H1 (cell line): ENCODE measurements around the gene RWDD1. TPM values are rescaled to one million over a fixed set of nuclear protein-coding genes. Genes with fewer than 3 reads are reported as not detected.

Experiments
- CTCF ChIA-PET: fragments of 300-600 bp; sonication (Branson Sonifier 250); formaldehyde crosslinking; loops from one replicate; lab custom pipeline; 2021; ENCODE audit not compliant: partially characterized antibody; lab: Charles Lee
- POLR2A ChIA-PET: fragments of 300-600 bp; sonication (Branson Sonifier 250); formaldehyde crosslinking; loops from one replicate; lab custom pipeline; 2021; ENCODE audit warnings: inconsistent platforms; ENCODE audit not compliant: partially characterized antibody; lab: Charles Lee
- DNase-seq, 2 experiments: peaks; one replicate each; pipeline versions ENCODE4 v3.0.0 to v3.0.0-alpha.2; 2010 to 2022; ENCODE audit warnings: low spot score in 2 of 2, low read depth in 1 of 2, mixed read lengths in 1 of 2
- FAIRE-seq: peaks from 2 replicates; lab custom pipeline; 2011; peaks lifted over from hg19 to GRCh38; lab: Jason Lieb, UNC
- H2AFZ ChIP-seq: 2 replicates; pipeline ENCODE4 v1.8.1; 2012; ENCODE audit warnings: low read length, inconsistent platforms
- H2AK5ac ChIP-seq: 2 replicates; pipeline ENCODE4 v1.6.1; 2013; ENCODE audit warnings: low read depth, low read length
- H2BK120ac ChIP-seq: replicated peaks from 2 replicates; pipeline ENCODE3; 2013; ENCODE audit warnings: low read depth, low read length, inconsistent platforms
- H2BK12ac ChIP-seq: 2 replicates; pipeline ENCODE4 v1.6.1; 2013; ENCODE audit warnings: low read depth, low read length
- H2BK15ac ChIP-seq: 2 replicates; pipeline ENCODE4 v1.6.1; 2013; ENCODE audit warnings: low read length
- H2BK20ac ChIP-seq: 2 replicates; pipeline ENCODE4 v1.6.1; 2013; ENCODE audit warnings: low read length
- H2BK5ac ChIP-seq: 2 replicates; pipeline ENCODE4 v1.6.1; 2013; ENCODE audit warnings: low read depth, low read length
- H3K14ac ChIP-seq: 2 replicates; pipeline ENCODE4 v1.6.1; 2013; ENCODE audit warnings: inconsistent platforms; ENCODE audit not compliant: insufficient read length
- H3K18ac ChIP-seq: 2 replicates; pipeline ENCODE4 v1.6.1; 2013; ENCODE audit warnings: low read length; ENCODE audit errors: extremely low read depth
- H3K23ac ChIP-seq: 2 replicates; pipeline ENCODE4 v1.6.1; 2013; ENCODE audit warnings: inconsistent platforms; ENCODE audit not compliant: insufficient read length
- H3K23me2 ChIP-seq: 2 replicates; pipeline ENCODE4 v1.6.1; 2013; ENCODE audit warnings: low read depth, low read length
- H3K27ac ChIP-seq: 2 replicates; pipeline ENCODE4 v1.6.1; 2011; ENCODE audit warnings: low read depth, low read length, inconsistent platforms
- H3K27me3 ChIP-seq, 4 experiments: replicated peaks in 1 of 4; 1 replicate in 1 of 4; 2 replicates in 3 of 4; pipeline versions ENCODE4 v1.6.1 to v1.8.1; 2011 to 2013; ENCODE audit warnings: low read length in 3 of 4, mild to moderate bottlenecking in 3 of 4, inconsistent platforms in 2 of 4, mixed read lengths in 2 of 4, moderate library complexity in 1 of 4; ENCODE audit not compliant: control insufficient read depth in 3 of 4, insufficient read depth in 3 of 4; ENCODE audit errors: extremely low read depth in 1 of 4
- H3K36me3 ChIP-seq, 4 experiments: 2 replicates each; pipeline versions ENCODE4 v1.6.1 to v1.8.1; 2011 to 2013; ENCODE audit warnings: mild to moderate bottlenecking in 4 of 4, low read length in 3 of 4, moderate library complexity in 2 of 4, control low read depth in 1 of 4, inconsistent platforms in 1 of 4; ENCODE audit not compliant: insufficient read depth in 4 of 4, control insufficient read depth in 2 of 4
- H3K4ac ChIP-seq: replicated peaks from 2 replicates; pipeline ENCODE3; 2013; ENCODE audit warnings: low read length, low read depth, mixed read lengths, inconsistent platforms; ENCODE audit not compliant: insufficient read length
- H3K4me1 ChIP-seq, 4 experiments: replicated peaks in 1 of 4; 1 replicate in 1 of 4; 2 replicates in 3 of 4; pipeline versions ENCODE4 v1.6.1 to v1.8.1; 2011 to 2013; ENCODE audit warnings: low read length in 3 of 4, inconsistent platforms in 2 of 4, mixed read lengths in 1 of 4; ENCODE audit not compliant: insufficient read depth in 4 of 4, control insufficient read depth in 3 of 4
- H3K4me2 ChIP-seq, 2 experiments: 2 replicates each; pipeline versions ENCODE4 v1.6.1 to v1.8.1; 2011 to 2013; ENCODE audit warnings: low read depth in 2 of 2, low read length in 2 of 2, control low read depth in 1 of 2, inconsistent platforms in 1 of 2, mild to moderate bottlenecking in 1 of 2; ENCODE audit not compliant: insufficient read depth in 1 of 2
- H3K4me3 ChIP-seq, 4 experiments: fragments of 200-600, 300-600 bp in 1 of 4; sonication (generic), shearing (Covaris generic), sonication (Bioruptor Twin) in 1 of 4; 2 replicates each; pipeline versions ENCODE4 v1.5.1 to v1.8.1; 2011 to 2016; ENCODE audit warnings: low read length in 4 of 4, low read depth in 3 of 4, control low read depth in 2 of 4, inconsistent platforms in 2 of 4, mild to moderate bottlenecking in 2 of 4, mixed read lengths in 1 of 4, moderate library complexity in 1 of 4; ENCODE audit not compliant: insufficient read depth in 2 of 4; ENCODE audit errors: extremely low read depth in 1 of 4
- H3K56ac ChIP-seq: replicated peaks from 2 replicates; pipeline ENCODE3; 2013; ENCODE audit warnings: low read depth, mild to moderate bottlenecking, mixed read lengths, low read length, inconsistent platforms; ENCODE audit not compliant: insufficient read length
- H3K79me1 ChIP-seq: 2 replicates; pipeline ENCODE4 v1.6.1; 2013; ENCODE audit warnings: low read depth, low read length, control low read depth
- H3K79me2 ChIP-seq, 2 experiments: 2 replicates each; pipeline versions ENCODE4 v1.6.1 to v1.8.1; 2012 to 2013; ENCODE audit warnings: low read length in 2 of 2, mild to moderate bottlenecking in 2 of 2, inconsistent platforms in 1 of 2; ENCODE audit not compliant: insufficient read depth in 2 of 2, control insufficient read depth in 1 of 2
- H3K9ac ChIP-seq, 4 experiments: replicated peaks in 1 of 4; 1 replicate in 1 of 4; 2 replicates in 3 of 4; pipeline versions ENCODE4 v1.6.1 to v1.8.1; 2011 to 2013; ENCODE audit warnings: low read depth in 3 of 4, low read length in 3 of 4, control low read depth in 2 of 4, mild to moderate bottlenecking in 2 of 4, moderate library complexity in 2 of 4, inconsistent platforms in 1 of 4; ENCODE audit errors: extremely low read depth in 1 of 4
- H3K9me3 ChIP-seq, 2 experiments: 2 replicates each; pipeline versions ENCODE4 v1.6.1 to v1.8.1; 2012 to 2013; ENCODE audit warnings: mild to moderate bottlenecking in 2 of 2, moderate library complexity in 2 of 2, control low read depth in 1 of 2, inconsistent platforms in 1 of 2, low read depth in 1 of 2, low read length in 1 of 2, mixed read lengths in 1 of 2; ENCODE audit not compliant: insufficient read depth in 2 of 2
- H4K20me1 ChIP-seq, 2 experiments: replicated peaks in 1 of 2; 2 replicates each; pipeline versions ENCODE3 to v1.8.1; 2011 to 2013; ENCODE audit warnings: inconsistent platforms in 2 of 2, low read length in 2 of 2, mild to moderate bottlenecking in 1 of 2; ENCODE audit not compliant: insufficient read depth in 2 of 2, control insufficient read depth in 1 of 2
- H4K5ac ChIP-seq: 2 replicates; pipeline ENCODE4 v1.6.1; 2013; ENCODE audit warnings: low read length, low read depth, mixed read lengths, inconsistent platforms; ENCODE audit not compliant: insufficient read length
- H4K8ac ChIP-seq: 2 replicates; pipeline ENCODE4 v1.8.0; 2013; ENCODE audit warnings: mild to moderate bottlenecking, moderate library complexity, low read length, inconsistent platforms; ENCODE audit not compliant: insufficient read depth; ENCODE audit errors: extremely low read depth
- H4K91ac ChIP-seq: replicated peaks from 2 replicates; pipeline ENCODE3; 2013; ENCODE audit warnings: low read length, mixed read lengths, inconsistent platforms; ENCODE audit not compliant: insufficient read length
- CREB1 ChIP-seq: IDR thresholded peaks from 2 replicates; pipeline ENCODE4 v1.6.1; 2012; ENCODE audit warnings: inconsistent platforms
- SAP30 ChIP-seq: fragments of 300-600 bp; sonication (generic); IDR thresholded peaks from 2 replicates; pipeline ENCODE4 v1.7.1; 2012; ENCODE audit warnings: low read length, moderate library complexity, mild to moderate bottlenecking, inconsistent platforms; ENCODE audit not compliant: insufficient read depth, insufficient replicate concordance
- WGBS, 2 experiments: shearing (Covaris generic) in 1 of 2; methylation state at CpG; one replicate each; pipeline versions ENCODE4 v1.1.6 to v1.1.7; 2013 to 2015; ENCODE audit warnings: low lambda C conversion rate in 2 of 2, mixed read lengths in 2 of 2, inconsistent platforms in 1 of 2, low coverage in 1 of 2, missing lambda C conversion rate in 1 of 2; ENCODE audit not compliant: insufficient replicate concordance in 2 of 2, insufficient coverage in 1 of 2, insufficient read length in 1 of 2; ENCODE audit errors: extremely low coverage in 1 of 2, missing lambda C conversion rate in 1 of 2; 5-methylcytosine and 5-hydroxymethylcytosine counted together
- polyA plus RNA-seq, 7 experiments: library from polyadenylated mRNA; depleted of rRNA in 3 of 7; stranded (reverse) in 5 of 7; unstranded in 2 of 7; fragments of >200 nt in 5 of 7; fragments of 200-250 nt in 2 of 7; gene quantifications; 1 replicate in 5 of 7; 2 replicates in 1 of 7; 4 replicates in 1 of 7; pipeline versions ENCODE4 v1.2.1 to v1.2.3, GENCODE V29; 2011 to 2013; ENCODE audit warnings: missing spikeins in 2 of 7, mixed read lengths in 2 of 7
- total RNA-seq: library from RNA; stranded (reverse); fragmentation: NEBNext Ultra II Directional; extraction: Animal tissue kit (Norgen Biotek cat#: 25700); gene quantifications from 2 replicates; pipeline ENCODE4 v1.2.1, GENCODE V29; 2021

RWDD1 gene
- total and polyA plus RNA-seq, 2 of the 8 experiments (the other 6 are each of a cell fraction or from before 2014, with no cell fraction given), result 19.5 to 35.2 TPM

DNA sequence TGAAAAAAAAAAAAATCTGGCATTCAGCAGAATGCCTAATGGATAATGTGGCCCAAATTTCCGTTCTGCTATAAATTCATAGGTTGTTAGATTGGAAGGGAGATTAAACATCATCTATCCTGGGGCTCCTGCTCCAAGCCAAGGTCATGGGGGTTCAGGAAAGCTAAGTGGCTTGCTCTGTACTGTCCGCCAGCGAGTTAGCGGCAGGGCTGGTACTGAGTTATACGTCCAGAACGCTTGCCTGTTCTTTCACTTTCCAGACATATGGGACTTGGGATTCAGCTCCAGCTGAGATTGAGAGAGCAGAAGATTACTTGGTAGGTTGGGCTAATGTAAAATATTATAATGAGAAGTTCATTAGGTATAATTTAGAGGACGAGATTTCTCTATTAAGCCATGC is 858 bp downstream of the RWDD1 start:
- Histone ChIP-seq H3K18ac (no peak overlapping the region), H3K4ac (no peak overlapping the region), H3K23me2 (peaks cover 3% of the 10 kb centered on the region; the same call in 1 of the 2 replicates), H3K14ac (no peak overlapping the region), H2BK5ac (no peak overlapping the region), H2BK20ac (no peak overlapping the region), H3K27ac (no peak overlapping the region), H3K36me3 (peaks cover 0 to 2% (median 0%) of the 10 kb centered on the region in 4 experiments; a peak in 2 of 8 replicates), H2BK120ac (no peak overlapping the region), H2AK5ac (no peak overlapping the region), H2BK15ac (no peak overlapping the region), H3K9ac (peak overlapping the region in 3 of 4 experiments; percentile 75 to 85 (median 84); a peak in 6 of 7 replicates), H3K27me3 (no peaks in the 10 kb centered on the region), H3K79me2 (peaks cover 5 to 46% of the 10 kb centered on the region in 2 experiments; a peak in 3 of 4 replicates), H3K9me3 (no peaks in the 10 kb centered on the region), H3K23ac (no peak overlapping the region), H3K4me2 (peak overlapping the region; percentile 74 to 88), H3K4me1 (peaks cover 0 to 3% (median 1%) of the 10 kb centered on the region in 4 experiments; a peak in 3 of 7 replicates), H4K20me1 (peaks cover 0 to 4% of the 10 kb centered on the region in 2 experiments), H4K5ac (no peak overlapping the region), H3K79me1 (peaks cover 2% of the 10 kb centered on the region), H3K56ac (no peak overlapping the region), H4K8ac (no peak overlapping the region), H2BK12ac (no peak overlapping the region), H3K4me3 (peak overlapping the region; percentile 73 to 97 (median 83)), H4K91ac (no peak overlapping the region), H2AFZ (no peak overlapping the region)
- DNase-seq (no peak), FAIRE-seq (no peak)
- CTCF ChIA-PET, result interaction anchor here (0.6 to 5.9 kb wide), 12 partner anchors 11 to 303 kb away, joined by 3 to 59 read pairs (median 4); partner anchors contain the start of gene RSPH4A
- 15% methylated on average over 7 of the region's 7 CpGs; no CpG with 5 or more reads in 1 of the 2 experiments for WGBS, 2 experiments
- POLR2A ChIA-PET, result interaction anchor here (1.0 to 1.7 kb wide), 6 partner anchors 11 to 322 kb away, joined by 3 to 11 read pairs (median 3); partner anchors contain the start of genes DSE, RSPH4A and TSPYL1
- peak; percentile 6 for TF ChIP-seq SAP30
- TF ChIP-seq CREB1, result no peak
